ENCODE data around the gene RAB44. TPM values are rescaled to one million over a fixed set of nuclear protein-coding genes. Genes with fewer than 3 reads are reported as not detected.
A peak's percentile ranks its signal among the peaks of the same experiment; 100 is the strongest.

Gene RAB44
- total and polyA plus RNA-seq, 3 experiments from 2014 or later, result not detected

- POLR2A ChIA-PET, result interaction anchor here (0.5 kb wide), 1 partner anchor 8 kb away, joined by 4 read pairs; no protein-coding TSS in a partner anchor
- Histone ChIP-seq H3K27ac (ENCODE audit: low read depth, low read length) (no peak overlapping the region), H3K4me3 (ENCODE audit: low read length) (no peak overlapping the region), H3K27me3 (ENCODE audit: insufficient read depth, low read length, poor library complexity, severe bottlenecking) (no peaks in the 10 kb centered on the region), H3K36me3 (ENCODE audit: insufficient read depth, low read length) (no peaks in the 10 kb centered on the region), H3K9me3 (ENCODE audit: low read length) (no peaks in the 10 kb centered on the region), H3K4me1 (ENCODE audit: insufficient read depth, low read length) (peaks cover 43% of the 10 kb centered on the region)
- no peaks in the 10 kb centered on the region for H3K27me3 Mint-ChIP-seq
- H3K9me3 Mint-ChIP-seq, result peaks cover 0 to 5% (median 3%) of the 10 kb centered on the region in 5 donors
- CTCF ChIA-PET, result no interaction called here
- H3K4me1 Mint-ChIP-seq, result peaks cover 34 to 52% (median 47%) of the 10 kb centered on the region in 3 donors
- DNase-seq, result no peak
- no peak overlapping the region for H3K4me3 Mint-ChIP-seq
- H3K27ac Mint-ChIP-seq, result peak overlapping the region in 3 of 8 donors; percentile 44 to 71 (median 64)
- H3K36me3 Mint-ChIP-seq, result peaks cover 0 to 7% (median 0%) of the 10 kb centered on the region in 3 donors
These were observed 54.2 kb downstream of the RAB44 start for GRCh38 chr6:36751833-36752186.

- H3K27ac Mint-ChIP-seq, result peak overlapping the region in 7 of 8 donors; percentile 64 to 94 (median 87)
- peaks cover 39 to 57% (median 52%) of the 10 kb centered on the region in 3 donors for H3K4me1 Mint-ChIP-seq
- Histone ChIP-seq H3K9me3 (ENCODE audit: low read length) (no peaks in the 10 kb centered on the region), H3K27ac (ENCODE audit: low read depth, low read length) (no peak overlapping the region), H3K4me3 (ENCODE audit: low read length) (no peak overlapping the region), H3K27me3 (ENCODE audit: insufficient read depth, low read length, poor library complexity, severe bottlenecking) (no peaks in the 10 kb centered on the region), H3K36me3 (ENCODE audit: insufficient read depth, low read length) (no peaks in the 10 kb centered on the region), H3K4me1 (ENCODE audit: insufficient read depth, low read length) (peaks cover 48% of the 10 kb centered on the region)
- CTCF ChIA-PET, result interaction anchor here (1.1 kb wide), 1 partner anchor 20 kb away, joined by 3 read pairs; no protein-coding TSS in a partner anchor
- POLR2A ChIA-PET, result interaction anchor here (0.5 kb wide), 1 partner anchor 7 kb away, joined by 4 read pairs; no protein-coding TSS in a partner anchor
- no peak overlapping the region for H3K4me3 Mint-ChIP-seq
- H3K27me3 Mint-ChIP-seq, result no peaks in the 10 kb centered on the region
- DNase-seq, result no peak
- peaks cover 0 to 5% (median 3%) of the 10 kb centered on the region in 5 donors for H3K9me3 Mint-ChIP-seq
- peaks cover 0 to 7% (median 0%) of the 10 kb centered on the region in 3 donors for H3K36me3 Mint-ChIP-seq
These were observed 54.7 kb downstream of the RAB44 start for GRCh38 chr6:36752187-36752885.

- H3K36me3 ChIP-seq (ENCODE audit: insufficient read depth, low read length), result no peaks in the 10 kb centered on the region
- H3K4me3 ChIP-seq (ENCODE audit: low read length), result no peak overlapping the region
- CTCF ChIA-PET, result interaction anchor here (0.7 to 3.1 kb wide), 5 partner anchors 9 to 138 kb away, joined by 3 to 12 read pairs (median 3); no protein-coding TSS in a partner anchor
- peaks cover 0 to 5% (median 3%) of the 10 kb centered on the region in 5 donors for H3K9me3 Mint-ChIP-seq
- no peak for DNase-seq
- no peaks in the 10 kb centered on the region for H3K27me3 Mint-ChIP-seq
- H3K4me1 ChIP-seq (ENCODE audit: insufficient read depth, low read length), result peaks cover 52% of the 10 kb centered on the region
- H3K36me3 Mint-ChIP-seq, result peaks cover 0 to 7% (median 0%) of the 10 kb centered on the region in 3 donors
- H3K27me3 ChIP-seq (ENCODE audit: insufficient read depth, low read length, poor library complexity, severe bottlenecking), result no peaks in the 10 kb centered on the region
- no peak overlapping the region for H3K4me3 Mint-ChIP-seq
- peak overlapping the region in 4 of 8 donors; percentile 5 to 83 (median 47) for H3K27ac Mint-ChIP-seq
- H3K27ac ChIP-seq (ENCODE audit: low read depth, low read length), result no peak overlapping the region
- POLR2A ChIA-PET, result no interaction called here
- H3K9me3 ChIP-seq (ENCODE audit: low read length), result no peaks in the 10 kb centered on the region
- H3K4me1 Mint-ChIP-seq, result peaks cover 42 to 61% (median 56%) of the 10 kb centered on the region in 3 donors
These were observed 55.4 kb downstream of the RAB44 start for GRCh38 chr6:36752886-36753506.

GRCh38 chr6:36753671-36754405, 56.2 kb downstream of the RAB44 start:
- Histone ChIP-seq H3K36me3 (ENCODE audit: insufficient read depth, low read length) (no peaks in the 10 kb centered on the region), H3K27ac (ENCODE audit: low read depth, low read length) (no peak overlapping the region), H3K4me1 (ENCODE audit: insufficient read depth, low read length) (peaks cover 53% of the 10 kb centered on the region), H3K4me3 (ENCODE audit: low read length) (no peak overlapping the region), H3K9me3 (ENCODE audit: low read length) (no peaks in the 10 kb centered on the region), H3K27me3 (ENCODE audit: insufficient read depth, low read length, poor library complexity, severe bottlenecking) (no peaks in the 10 kb centered on the region)
- no peak for DNase-seq
- peak overlapping the region in 1 of 7 donors; percentile 24 for H3K4me3 Mint-ChIP-seq
- peaks cover 0 to 7% (median 0%) of the 10 kb centered on the region in 3 donors for H3K36me3 Mint-ChIP-seq
- CTCF ChIA-PET, result interaction anchor here (0.9 to 3.1 kb wide), 4 partner anchors 8 to 138 kb away, joined by 3 to 12 read pairs (median 6); no protein-coding TSS in a partner anchor
- peaks cover 0 to 3% (median 0%) of the 10 kb centered on the region in 5 donors for H3K9me3 Mint-ChIP-seq
- POLR2A ChIA-PET, result interaction anchor here (0.5 kb wide), 1 partner anchor 274 kb away, joined by 5 read pairs; no protein-coding TSS in a partner anchor
- H3K4me1 Mint-ChIP-seq, result peaks cover 46 to 68% (median 63%) of the 10 kb centered on the region in 3 donors
- no peaks in the 10 kb centered on the region for H3K27me3 Mint-ChIP-seq
- H3K27ac Mint-ChIP-seq, result peak overlapping the region in 6 of 8 donors; percentile 46 to 98 (median 90)

GRCh38 chr6:36754582-36755434, 57.2 kb downstream of the RAB44 start:
- peaks cover 48 to 73% (median 68%) of the 10 kb centered on the region in 3 donors for H3K4me1 Mint-ChIP-seq
- peak overlapping the region in 5 of 7 donors; percentile 69 to 88 (median 81) for H3K4me3 Mint-ChIP-seq
- H3K4me3 ChIP-seq (ENCODE audit: low read length), result no peak overlapping the region

GRCh38 chr6:36755435-36756348, 58.1 kb downstream of the RAB44 start:
- no peaks in the 10 kb centered on the region for H3K9me3 ChIP-seq (ENCODE audit: low read length)
- POLR2A ChIA-PET, result interaction anchor here (0.6 kb wide), 1 partner anchor 141 kb away, joined by 3 read pairs; no protein-coding TSS in a partner anchor
- H3K9me3 Mint-ChIP-seq, result no peaks in the 10 kb centered on the region
- peak; percentile 15 to 83 (median 71) for DNase-seq
- no peak overlapping the region for H3K4me3 ChIP-seq (ENCODE audit: low read length)
- no peaks in the 10 kb centered on the region for H3K27me3 ChIP-seq (ENCODE audit: insufficient read depth, low read length, poor library complexity, severe bottlenecking)
- peaks cover 48 to 73% (median 68%) of the 10 kb centered on the region in 3 donors for H3K4me1 Mint-ChIP-seq
- H3K4me1 ChIP-seq (ENCODE audit: insufficient read depth, low read length), result peaks cover 59% of the 10 kb centered on the region
- H3K27me3 Mint-ChIP-seq, result peaks cover 0 to 7% of the 10 kb centered on the region in 2 donors
- H3K36me3 ChIP-seq (ENCODE audit: insufficient read depth, low read length), result no peaks in the 10 kb centered on the region
- H3K4me3 Mint-ChIP-seq, result peak overlapping the region; percentile 27 to 88 (median 74)
- no peaks in the 10 kb centered on the region for H3K36me3 Mint-ChIP-seq
- H3K27ac Mint-ChIP-seq, result peak overlapping the region; percentile 88 to 98 (median 96)
- peak overlapping the region; percentile 64 for H3K27ac ChIP-seq (ENCODE audit: low read depth, low read length)
- CTCF ChIA-PET, result interaction anchor here (1.4 to 3.1 kb wide), 3 partner anchors 8 to 140 kb away, joined by 4 to 12 read pairs (median 7); no protein-coding TSS in a partner anchor

More at GRCh38 chr6:36754582-36755434, 57.2 kb downstream of the RAB44 start:
- Mint-ChIP-seq H3K36me3 (no peaks in the 10 kb centered on the region), H3K27ac (peak overlapping the region; percentile 88 to 98 (median 96)), H3K27me3 (peaks cover 0 to 4% of the 10 kb centered on the region in 2 donors), H3K9me3 (peaks cover 0 to 3% (median 0%) of the 10 kb centered on the region in 5 donors)
- H3K27me3 ChIP-seq (ENCODE audit: insufficient read depth, low read length, poor library complexity, severe bottlenecking), result no peaks in the 10 kb centered on the region
- ChIA-PET POLR2A (no interaction called here), CTCF (interaction anchor here (1.4 to 3.1 kb wide), 3 partner anchors 9 to 139 kb away, joined by 4 to 12 read pairs (median 7); no protein-coding TSS in a partner anchor)
- no peak overlapping the region for H3K27ac ChIP-seq (ENCODE audit: low read depth, low read length)
- H3K4me1 ChIP-seq (ENCODE audit: insufficient read depth, low read length), result peaks cover 59% of the 10 kb centered on the region
- H3K36me3 ChIP-seq (ENCODE audit: insufficient read depth, low read length), result no peaks in the 10 kb centered on the region
- H3K9me3 ChIP-seq (ENCODE audit: low read length), result no peaks in the 10 kb centered on the region
- no peak for DNase-seq

Measured in CD8-positive, alpha-beta memory T cell (primary cell).